Mononuclear cell (primary cell): ENCODE data around the gene AMOTL1. TPM values are rescaled to one million over a fixed set of nuclear protein-coding genes. Genes with fewer than 3 reads are reported as not detected.

Experiments used
- H3K27me3 ChIP-seq: 2 replicates; pipeline ENCODE4 v1.6.0; 2011; ENCODE audit warnings: low read length, control low read depth; ENCODE audit not compliant: insufficient read depth
- H3K4me1 ChIP-seq: 2 replicates; pipeline ENCODE4 v1.5.1; 2011; ENCODE audit warnings: mild to moderate bottlenecking, low read length, control low read depth; ENCODE audit not compliant: insufficient read depth
- H3K4me3 ChIP-seq: 2 replicates; pipeline ENCODE4 v1.5.1; 2011; ENCODE audit warnings: mild to moderate bottlenecking, low read length, moderate library complexity
- H3K9me3 ChIP-seq: 2 replicates; pipeline ENCODE4 v1.5.1; 2011; ENCODE audit warnings: low read depth, mild to moderate bottlenecking, control low read depth, low read length
- total RNA-seq: library from RNA; depleted of rRNA; stranded (reverse); fragments of >200 nt; gene quantifications from one replicate; pipeline ENCODE4 v1.2.3, GENCODE V29; 2012

AMOTL1 gene
- total RNA-seq, 1 donor: 0.94 TPM

DNA sequence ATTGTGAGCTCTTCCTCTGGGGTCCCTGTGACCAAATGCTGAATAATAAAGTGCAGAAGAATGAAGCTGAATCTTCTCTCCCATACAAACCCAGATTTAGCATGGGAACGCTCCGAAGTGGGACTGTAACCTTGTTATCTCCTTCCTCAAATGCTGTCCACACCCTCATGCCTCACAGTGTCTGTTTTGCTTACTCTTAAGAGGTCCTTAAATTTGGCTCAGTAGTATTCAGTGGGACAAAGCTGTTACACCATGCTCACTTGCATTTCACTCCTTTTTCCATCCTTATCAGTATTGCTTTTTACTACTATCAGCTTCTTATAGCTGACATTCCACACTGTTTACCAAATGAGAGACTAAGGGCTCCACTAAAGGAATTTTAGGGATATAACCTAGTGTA is 13.8 kb upstream of the AMOTL1 start:
- Histone ChIP-seq H3K9me3 (no peaks in the 10 kb centered on the region), H3K4me1 (no peaks in the 10 kb centered on the region), H3K27me3 (peaks cover 3% of the 10 kb centered on the region), H3K4me3 (no peak overlapping the region)

DNA sequence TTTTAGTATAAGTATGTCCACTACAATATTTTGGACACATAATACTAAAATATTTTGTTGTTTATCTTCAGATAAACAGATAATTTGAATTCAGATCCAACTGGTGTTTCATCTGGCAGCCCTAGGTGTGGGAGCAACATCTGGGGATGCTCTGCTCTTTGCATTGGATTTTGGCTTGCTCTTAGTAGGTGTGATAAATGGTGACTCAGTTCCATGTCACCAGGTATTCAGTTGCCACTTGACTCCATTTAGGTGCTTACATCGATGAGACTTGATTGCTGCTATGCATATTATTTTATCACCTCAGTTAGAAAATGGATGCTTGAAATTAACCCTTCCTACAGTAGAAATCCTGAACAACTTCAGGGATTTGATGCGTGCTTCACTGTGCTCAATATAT is 13.3 kb upstream of the AMOTL1 start:
- no peaks in the 10 kb centered on the region for H3K9me3 ChIP-seq

DNA sequence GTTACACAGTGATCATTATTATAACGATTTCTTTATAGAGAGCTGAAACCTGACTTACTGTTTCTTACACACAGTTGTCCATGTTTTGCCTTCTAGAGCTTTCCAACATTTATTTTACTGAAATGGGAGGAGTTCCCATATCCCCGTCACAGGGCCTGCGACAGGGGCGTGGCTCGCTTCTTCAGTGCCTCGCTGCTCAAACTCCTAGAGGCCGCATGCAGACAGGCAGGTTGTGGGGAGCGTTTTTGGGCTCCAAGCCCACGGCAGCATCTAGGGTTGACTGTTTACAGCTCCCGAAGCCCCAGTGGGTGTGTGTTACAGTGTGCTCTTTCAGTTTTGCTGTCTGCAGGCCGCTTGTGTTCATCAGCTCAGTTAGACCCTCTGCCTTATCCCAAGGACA is 12.7 kb upstream of the AMOTL1 start:
- H3K9me3 ChIP-seq: no peaks in the 10 kb centered on the region
- H3K27me3 ChIP-seq: peaks cover 3% of the 10 kb centered on the region
- no peaks in the 10 kb centered on the region for H3K4me1 ChIP-seq
- H3K4me3 ChIP-seq: no peak overlapping the region

More for the DNA sequence above, 13.3 kb upstream of the AMOTL1 start:
- Histone ChIP-seq H3K27me3 (peaks cover 3% of the 10 kb centered on the region), H3K4me3 (no peak overlapping the region), H3K4me1 (no peaks in the 10 kb centered on the region)

DNA sequence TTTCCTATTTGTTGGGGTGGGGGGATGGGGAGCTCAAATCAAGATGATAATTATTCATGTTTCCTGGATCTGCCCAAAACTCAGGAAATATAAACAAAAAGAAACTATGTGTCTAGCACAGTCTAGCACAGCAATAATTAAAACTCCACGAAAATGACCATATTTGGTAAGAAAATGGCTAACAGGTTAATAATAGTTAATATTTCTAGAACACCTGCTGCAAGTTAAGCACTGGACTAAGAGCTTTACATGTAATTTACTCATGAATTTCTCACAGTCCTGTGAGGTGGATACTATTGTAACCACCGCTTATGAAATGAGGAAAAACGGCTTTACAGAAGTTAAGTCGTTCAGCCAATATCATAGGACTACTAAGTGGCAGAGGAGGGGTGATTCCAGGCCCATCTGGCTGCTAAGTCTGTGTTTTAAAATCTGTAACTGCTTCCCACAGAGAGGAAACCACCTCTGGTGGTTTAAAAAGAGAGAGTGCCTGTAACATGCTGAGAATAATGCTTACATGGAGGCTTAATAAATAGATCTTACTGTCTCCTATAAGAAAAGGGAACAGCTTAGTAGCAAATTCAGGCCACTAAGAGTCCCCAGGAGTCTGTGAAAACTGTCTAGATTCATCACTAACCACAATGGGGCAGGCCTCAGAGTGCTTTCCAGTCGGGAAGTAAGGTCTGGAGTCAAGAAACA is 11.0 kb upstream of the AMOTL1 start:
- H3K27me3 ChIP-seq: peaks cover 2% of the 10 kb centered on the region
- H3K9me3 ChIP-seq: no peaks in the 10 kb centered on the region
- H3K4me1 ChIP-seq: no peaks in the 10 kb centered on the region
- H3K4me3 ChIP-seq: no peak overlapping the region

DNA sequence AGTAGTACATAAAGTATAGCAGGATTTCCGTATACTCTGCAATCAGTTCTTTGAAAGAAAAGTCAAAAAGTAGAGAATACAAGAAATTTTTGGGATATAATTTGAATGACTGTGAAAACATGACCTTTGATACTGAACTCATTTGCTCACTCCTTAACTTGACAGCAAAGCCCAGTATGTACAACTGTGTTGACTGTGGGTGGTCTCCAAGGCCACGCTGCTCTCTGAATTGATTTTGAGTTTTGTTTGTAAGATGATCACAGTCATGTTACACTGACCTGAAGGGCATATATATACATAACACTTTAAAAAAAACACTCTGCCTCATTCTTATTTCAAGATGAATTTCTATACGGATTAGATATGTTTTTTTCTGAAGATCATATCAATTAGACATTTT is 9.5 kb upstream of the AMOTL1 start:
- no peaks in the 10 kb centered on the region for H3K27me3 ChIP-seq
- H3K4me3 ChIP-seq: no peak overlapping the region
- H3K4me1 ChIP-seq: no peaks in the 10 kb centered on the region
- H3K9me3 ChIP-seq: no peaks in the 10 kb centered on the region

DNA sequence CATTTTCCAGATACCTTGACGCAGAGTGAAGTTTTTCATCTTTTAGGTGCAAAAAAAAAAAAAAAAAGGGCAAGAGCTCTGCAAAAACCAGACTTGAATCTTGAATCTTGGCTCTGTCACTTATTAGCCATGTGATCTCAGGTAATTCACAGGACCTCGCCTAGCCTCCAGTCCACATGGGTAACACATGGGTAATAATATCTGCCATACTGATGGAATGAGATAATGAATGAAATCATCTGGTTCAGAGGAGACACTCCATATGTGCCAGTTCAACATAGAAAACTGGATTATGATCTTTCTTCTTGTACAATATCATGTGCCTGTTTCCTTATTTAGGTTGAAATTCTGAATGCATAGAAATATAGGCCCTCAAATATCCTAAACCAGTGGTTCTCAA is 8.6 kb upstream of the AMOTL1 start:
- no peaks in the 10 kb centered on the region for H3K4me1 ChIP-seq
- no peaks in the 10 kb centered on the region for H3K9me3 ChIP-seq
- no peak overlapping the region for H3K4me3 ChIP-seq
- no peaks in the 10 kb centered on the region for H3K27me3 ChIP-seq

DNA sequence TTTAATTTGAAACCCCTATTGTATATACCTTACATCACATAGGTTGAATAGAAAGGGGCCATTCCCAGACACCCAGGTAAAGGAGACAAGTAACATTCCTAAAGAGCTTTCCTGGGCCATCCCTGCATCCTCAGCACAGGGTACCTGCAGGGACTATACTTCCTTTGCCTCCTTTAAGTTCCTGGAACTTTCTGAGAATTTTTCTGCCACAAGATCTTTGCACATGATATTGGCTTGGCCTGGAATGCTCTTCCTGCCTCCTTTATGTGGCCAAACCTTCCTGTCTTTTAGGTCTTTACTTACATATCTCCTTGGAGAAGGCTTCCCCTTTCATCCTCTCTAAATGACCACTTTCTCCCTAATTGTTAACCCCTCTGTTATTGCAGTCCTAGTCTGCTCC is 7.9 kb upstream of the AMOTL1 start:
- Histone ChIP-seq H3K27me3 (no peaks in the 10 kb centered on the region), H3K9me3 (no peaks in the 10 kb centered on the region), H3K4me1 (no peaks in the 10 kb centered on the region), H3K4me3 (no peak overlapping the region)

DNA sequence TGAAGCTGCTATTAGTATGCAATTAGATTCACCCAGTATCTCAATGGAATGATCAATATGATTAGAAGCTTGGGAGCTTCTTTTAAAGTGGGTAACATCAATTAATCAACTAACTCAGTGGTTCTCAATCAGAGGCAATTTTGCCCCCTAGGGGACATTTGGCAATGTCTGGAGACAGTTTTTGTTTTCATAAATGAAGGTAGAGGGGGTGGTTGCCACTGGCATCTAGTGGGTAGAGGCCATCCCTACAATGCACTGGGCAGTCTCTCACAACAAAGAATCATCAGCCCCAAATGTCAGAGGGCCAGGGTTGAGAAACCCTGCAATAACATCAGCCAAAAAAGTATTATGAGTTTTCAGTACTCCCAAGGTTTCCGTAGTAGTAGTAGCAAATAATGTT is 5.9 kb upstream of the AMOTL1 start:
- no peaks in the 10 kb centered on the region for H3K9me3 ChIP-seq
- no peaks in the 10 kb centered on the region for H3K4me1 ChIP-seq
- no peak overlapping the region for H3K4me3 ChIP-seq

DNA sequence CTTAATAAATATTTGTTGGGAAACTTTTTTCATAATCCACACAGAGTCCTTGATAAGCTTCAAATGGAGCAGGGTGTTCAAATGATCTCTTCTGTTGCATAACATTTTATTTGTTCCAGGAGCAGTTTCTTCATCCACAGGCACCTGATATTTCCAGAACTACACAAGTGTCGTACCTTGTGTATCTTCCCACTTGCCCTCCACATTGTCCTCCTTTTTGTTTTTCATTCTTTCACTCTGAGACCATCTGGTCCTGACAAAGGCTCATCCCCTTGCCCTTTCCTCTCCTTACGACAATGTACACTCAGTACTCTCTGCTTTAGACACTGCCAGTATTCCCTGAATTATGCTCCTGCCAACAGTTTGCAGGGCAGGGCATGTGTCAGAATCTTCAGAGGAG is 5.2 kb upstream of the AMOTL1 start:
- Histone ChIP-seq H3K9me3 (no peaks in the 10 kb centered on the region), H3K4me1 (no peaks in the 10 kb centered on the region), H3K4me3 (no peak overlapping the region), H3K27me3 (no peaks in the 10 kb centered on the region)

More for the DNA sequence above, 5.9 kb upstream of the AMOTL1 start:
- H3K27me3 ChIP-seq: no peaks in the 10 kb centered on the region

DNA sequence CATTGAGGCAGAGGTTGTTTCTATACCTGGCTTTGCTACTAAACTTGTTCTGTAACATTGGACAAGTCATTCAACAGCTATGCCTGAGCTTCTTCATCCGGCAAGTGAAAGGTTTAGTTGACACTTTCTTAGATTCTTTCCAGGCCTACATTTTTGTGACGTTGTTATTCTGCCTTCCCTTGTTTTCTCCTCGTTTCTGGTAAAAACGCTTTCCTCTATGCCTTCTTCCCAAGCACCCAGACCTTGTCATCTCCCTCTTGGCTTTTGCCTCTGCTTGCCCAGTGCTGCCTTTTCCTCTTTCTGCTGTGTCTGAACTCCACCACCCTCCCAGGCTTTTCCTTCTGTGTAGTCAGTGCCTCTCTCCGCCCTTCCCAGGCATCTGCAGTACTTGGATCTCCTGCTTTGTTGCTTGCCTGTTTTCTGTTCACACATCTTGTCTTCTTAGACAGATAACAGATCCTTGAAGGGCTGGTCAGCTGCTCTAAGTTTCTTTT is 1.4 kb upstream of the AMOTL1 start:
- Histone ChIP-seq H3K4me3 (no peak overlapping the region), H3K27me3 (no peaks in the 10 kb centered on the region), H3K4me1 (peaks cover 18% of the 10 kb centered on the region), H3K9me3 (no peaks in the 10 kb centered on the region)

DNA sequence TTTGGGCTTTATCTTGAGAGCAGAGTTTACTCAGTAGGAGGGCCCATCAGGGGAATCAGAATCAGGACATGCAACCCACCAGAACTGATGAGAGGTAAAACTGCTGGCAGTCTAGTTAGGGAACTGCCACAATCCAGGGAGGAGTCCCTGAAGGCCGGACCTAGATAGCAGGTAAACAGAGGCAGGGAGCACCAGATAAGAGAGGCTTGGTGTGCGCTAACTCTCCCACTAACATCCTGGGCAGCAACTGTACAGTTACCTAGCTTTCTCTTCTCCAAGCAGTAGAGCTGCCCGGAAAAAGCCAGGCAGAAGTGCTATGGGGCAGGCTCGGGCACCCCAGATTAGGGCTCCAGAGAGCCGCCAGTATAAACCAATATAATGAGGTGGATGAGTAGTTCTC is 865 bp upstream of the AMOTL1 start:
- H3K4me3 ChIP-seq: no peak overlapping the region
- H3K27me3 ChIP-seq: no peaks in the 10 kb centered on the region

DNA sequence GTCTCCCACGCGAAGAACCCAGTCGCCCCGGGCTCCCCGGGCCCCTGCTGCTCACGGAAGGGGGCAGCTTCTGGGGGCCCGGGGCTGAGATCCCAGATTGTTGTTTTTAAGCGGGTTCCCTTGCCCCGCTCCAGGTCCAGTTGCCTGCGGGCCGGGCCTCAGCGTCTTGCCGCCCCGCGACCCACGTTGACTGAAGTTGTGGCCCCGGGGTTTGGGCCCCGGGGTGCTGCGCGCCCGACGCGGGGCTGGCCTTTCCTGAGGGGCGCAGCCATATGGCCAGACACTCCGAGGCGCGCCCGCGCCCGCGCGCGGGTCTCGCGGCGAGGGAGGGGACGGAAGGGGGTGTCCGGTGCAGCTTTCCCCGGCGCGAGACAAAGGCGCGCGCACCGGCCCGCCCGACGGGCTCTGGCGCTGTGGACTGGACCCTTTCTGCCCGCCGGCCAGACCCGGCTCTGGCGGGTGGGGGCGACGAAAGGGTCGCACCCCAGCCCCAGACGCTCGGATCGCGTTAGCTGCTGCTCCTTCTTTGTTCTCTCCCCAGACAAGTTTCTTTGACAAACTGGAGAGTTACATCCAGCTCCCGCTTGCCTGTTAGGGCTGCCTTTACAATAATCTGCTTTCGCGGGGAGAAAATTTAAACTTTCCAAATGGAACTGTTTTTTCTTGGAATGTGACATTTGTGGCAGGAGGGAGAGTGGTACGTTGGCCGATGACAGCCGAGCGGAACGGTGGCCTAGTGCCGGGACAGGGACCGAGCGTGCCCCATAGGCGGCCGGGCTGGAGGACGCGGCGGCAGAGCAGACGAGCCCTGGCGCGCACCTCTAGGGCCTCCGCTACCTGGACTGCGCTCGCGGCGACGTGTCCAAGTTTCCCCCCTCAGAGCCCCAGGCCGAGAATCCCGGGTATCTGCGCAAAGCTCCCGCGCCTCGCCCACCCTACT is 716 bp downstream of the AMOTL1 start:
- Histone ChIP-seq H3K27me3 (no peaks in the 10 kb centered on the region), H3K9me3 (no peaks in the 10 kb centered on the region), H3K4me3 (peak overlapping the region; percentile 50), H3K4me1 (peaks cover 18% of the 10 kb centered on the region)

More for the DNA sequence above, 865 bp upstream of the AMOTL1 start:
- Histone ChIP-seq H3K4me1 (peaks cover 18% of the 10 kb centered on the region), H3K9me3 (no peaks in the 10 kb centered on the region)

DNA sequence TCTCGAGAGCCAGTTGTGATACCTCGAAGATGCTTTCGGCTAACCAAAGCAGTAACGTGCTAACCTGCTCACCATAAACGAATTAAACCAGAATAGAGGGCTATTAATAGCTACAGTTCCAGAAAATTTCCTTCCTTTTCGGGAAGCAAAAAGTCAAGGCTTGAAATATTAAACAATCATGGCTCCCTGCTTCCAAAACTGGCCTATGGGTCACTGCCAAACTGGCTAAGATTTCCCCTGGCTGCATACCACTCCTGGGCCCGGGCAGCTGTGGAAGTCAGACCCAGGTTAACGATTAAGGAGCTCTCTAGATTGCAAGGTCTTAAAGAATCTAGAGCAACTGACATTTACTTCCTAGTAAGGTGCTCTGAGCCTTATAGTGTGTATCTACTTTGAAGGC is 1.7 kb downstream of the AMOTL1 start:
- Histone ChIP-seq H3K27me3 (no peaks in the 10 kb centered on the region), H3K4me1 (peaks cover 18% of the 10 kb centered on the region), H3K9me3 (no peaks in the 10 kb centered on the region), H3K4me3 (no peak overlapping the region)

DNA sequence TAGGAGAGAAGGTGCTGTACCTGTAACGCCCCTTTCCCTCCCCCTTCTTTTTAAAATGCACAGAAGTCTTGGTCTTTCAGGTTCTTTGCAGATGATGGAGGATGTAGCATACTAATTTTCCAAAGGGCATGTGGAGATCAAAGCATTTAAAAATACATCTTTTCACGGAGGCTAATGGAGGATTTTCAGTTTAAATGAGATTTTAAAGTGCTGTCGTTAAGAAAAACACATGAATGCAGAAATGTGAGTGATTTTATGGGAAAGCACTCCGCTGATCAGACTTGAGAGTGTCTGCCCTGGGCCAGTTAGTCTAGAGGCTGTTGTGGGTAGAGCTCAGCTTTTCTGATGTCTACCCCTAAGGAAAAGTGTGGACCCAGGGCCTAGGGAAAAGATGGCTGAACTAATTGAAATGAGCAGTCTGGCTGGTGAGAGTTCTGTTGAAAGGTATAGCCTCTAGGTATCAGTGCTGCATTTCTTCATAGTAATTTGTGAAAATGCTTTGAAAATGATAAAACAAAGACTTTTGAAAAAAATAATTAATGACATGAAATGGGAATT is 2.5 kb downstream of the AMOTL1 start:
- no peak overlapping the region for H3K4me3 ChIP-seq
- no peaks in the 10 kb centered on the region for H3K9me3 ChIP-seq
- H3K4me1 ChIP-seq: peaks cover 18% of the 10 kb centered on the region
- H3K27me3 ChIP-seq: no peaks in the 10 kb centered on the region

DNA sequence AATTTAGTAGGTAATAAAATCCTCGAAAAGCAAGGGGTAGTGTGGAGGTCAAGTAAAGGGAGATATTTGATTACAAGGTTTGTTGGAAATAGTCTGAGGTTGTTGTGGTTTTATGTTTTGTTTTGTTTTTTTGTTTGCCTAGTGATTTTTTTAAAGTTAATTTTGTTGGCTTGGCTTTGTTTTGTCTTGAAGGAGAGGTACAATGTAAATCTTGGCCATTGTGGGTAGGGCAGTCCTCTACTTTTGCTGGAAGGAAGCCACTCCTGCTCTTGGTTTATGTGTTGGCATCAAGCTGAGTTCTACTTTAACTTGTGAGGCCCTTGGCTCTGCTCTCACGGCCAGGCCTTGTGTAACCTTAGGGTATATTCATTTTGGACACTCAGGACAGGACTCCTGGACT is 3.2 kb downstream of the AMOTL1 start:
- H3K9me3 ChIP-seq: no peaks in the 10 kb centered on the region
- H3K27me3 ChIP-seq: no peaks in the 10 kb centered on the region
- H3K4me3 ChIP-seq: no peak overlapping the region
- H3K4me1 ChIP-seq: peaks cover 18% of the 10 kb centered on the region
